ENCODE results near the gene UBE3D. TPM values are rescaled to one million over a fixed set of nuclear protein-coding genes. Genes with fewer than 3 reads are reported as not detected.

UBE3D gene
- total RNA-seq, 2 experiments from 2014 or later = 4.1 to 4.2 TPM

- intact Hi-C loops (cut with DNase I, micrococcal nuclease) = loop anchor here in 1 of 2 experiments (1.0 to 5.0 kb wide), 2 partner anchors 785 to 803 kb away; no protein-coding TSS in a partner anchor
Observed at GRCh38 chr6:83055366-83055964, 10.2 kb downstream of the UBE3D start.

GRCh38 chr6:83053678-83054077, 12.0 kb downstream of the UBE3D start:
- Mint-ChIP-seq H3K36me3 (ENCODE audit: low read depth) (peaks cover 64% of the 10 kb centered on the region), H3K27ac (no peak overlapping the region), H3K4me3 (no peak overlapping the region), H3K27me3 (no peaks in the 10 kb centered on the region), H3K9me3 (no peaks in the 10 kb centered on the region), H3K4me1 (ENCODE audit: low read depth) (peaks cover 6% of the 10 kb centered on the region)
- DNase-seq (no peak), ATAC-seq (ENCODE audit: poor library complexity) (no peak)
- H3K4me1 ChIP-seq (ENCODE audit: insufficient read depth, low read length) = no peaks in the 10 kb centered on the region
- TF ChIP-seq CTCF (IDR thresholded peaks at IDR 0.05) = no peak
- no peaks in the 10 kb centered on the region for H3K27me3 ChIP-seq (ENCODE audit: control insufficient read depth in 1 of 2, insufficient read depth in 2 of 2, low read length in 2 of 2)
- no peak overlapping the region for H3K27ac ChIP-seq (ENCODE audit: low read depth in 1 of 2, low read length in 2 of 2)
- POLR2A ChIA-PET = interaction anchor here (2.4 kb wide), 1 partner anchor 12 kb away, joined by 8 read pairs; the partner anchor contains the start of gene UBE3D
- no peaks in the 10 kb centered on the region for H3K9me3 ChIP-seq (ENCODE audit: control insufficient read depth in 1 of 2, insufficient read depth in 1 of 2, low read length in 2 of 2)
- CTCF ChIA-PET = interaction anchor here (1.5 to 2.9 kb wide), 3 partner anchors 11 to 55 kb away, joined by 3 to 12 read pairs (median 12); partner anchors contain the start of genes DOP1A and UBE3D
- H3K36me3 ChIP-seq (ENCODE audit: insufficient read depth, low read length) = peaks cover 19% of the 10 kb centered on the region
- H3K4me3 ChIP-seq (ENCODE audit: low read length) = no peak overlapping the region
- intact Hi-C loops (cut with DNase I, micrococcal nuclease) = no loop called here

More at GRCh38 chr6:83055366-83055964, 10.2 kb downstream of the UBE3D start:
- Mint-ChIP-seq H3K27me3 (no peaks in the 10 kb centered on the region), H3K9me3 (no peaks in the 10 kb centered on the region), H3K27ac (no peak overlapping the region), H3K4me1 (ENCODE audit: low read depth) (peaks cover 6% of the 10 kb centered on the region), H3K4me3 (no peak overlapping the region), H3K36me3 (ENCODE audit: low read depth) (peaks cover 64% of the 10 kb centered on the region)
- Histone ChIP-seq H3K27me3 (ENCODE audit: control insufficient read depth in 1 of 2, insufficient read depth in 2 of 2, low read length in 2 of 2) (no peaks in the 10 kb centered on the region), H3K36me3 (ENCODE audit: insufficient read depth, low read length) (peaks cover 15% of the 10 kb centered on the region), H3K4me3 (ENCODE audit: low read length) (no peak overlapping the region), H3K27ac (ENCODE audit: low read depth in 1 of 2, low read length in 2 of 2) (no peak overlapping the region), H3K9me3 (ENCODE audit: control insufficient read depth in 1 of 2, insufficient read depth in 1 of 2, low read length in 2 of 2) (no peaks in the 10 kb centered on the region), H3K4me1 (ENCODE audit: insufficient read depth, low read length) (no peaks in the 10 kb centered on the region)
- CTCF ChIA-PET = interaction anchor here (1.4 to 2.9 kb wide), 3 partner anchors 9 to 784 kb away, joined by 3 to 12 read pairs (median 12); partner anchors contain the start of genes DOP1A and UBE3D
- ATAC-seq (ENCODE audit: poor library complexity) = peak; percentile 79
- peak; percentile 77 for TF ChIP-seq CTCF (IDR thresholded peaks at IDR 0.05)
- peak in 13 of 14 experiments; percentile 5 to 62 (median 16) for DNase-seq
- POLR2A ChIA-PET = interaction anchor here (2.4 kb wide), 1 partner anchor 10 kb away, joined by 8 read pairs; the partner anchor contains the start of gene UBE3D

- no peaks in the 10 kb centered on the region for H3K9me3 ChIP-seq (ENCODE audit: control insufficient read depth in 1 of 2, insufficient read depth in 1 of 2, low read length in 2 of 2)
- H3K4me3 Mint-ChIP-seq = no peak overlapping the region
- H3K9me3 Mint-ChIP-seq = no peaks in the 10 kb centered on the region
- H3K4me3 ChIP-seq (ENCODE audit: low read length) = no peak overlapping the region
- intact Hi-C loops (cut with DNase I, micrococcal nuclease) = no loop called here
- ChIA-PET POLR2A (interaction anchor here (0.7 kb wide), 1 partner anchor 373 kb away, joined by 3 read pairs; no protein-coding TSS in a partner anchor), CTCF (interaction anchor here (0.5 kb wide), 1 partner anchor 15 kb away, joined by 3 read pairs; no protein-coding TSS in a partner anchor)
- TF ChIP-seq CTCF (IDR thresholded peaks at IDR 0.05) = no peak
- no peaks in the 10 kb centered on the region for H3K27me3 Mint-ChIP-seq
- DNase-seq (no peak), ATAC-seq (ENCODE audit: poor library complexity) (no peak)
- H3K36me3 Mint-ChIP-seq (ENCODE audit: low read depth) = peaks cover 52% of the 10 kb centered on the region
- H3K27ac Mint-ChIP-seq = no peak overlapping the region
- H3K4me1 ChIP-seq (ENCODE audit: insufficient read depth, low read length) = no peaks in the 10 kb centered on the region
- H3K27me3 ChIP-seq (ENCODE audit: control insufficient read depth in 1 of 2, insufficient read depth in 2 of 2, low read length in 2 of 2) = no peaks in the 10 kb centered on the region
- peaks cover 6% of the 10 kb centered on the region for H3K4me1 Mint-ChIP-seq (ENCODE audit: low read depth)
- peaks cover 11% of the 10 kb centered on the region for H3K36me3 ChIP-seq (ENCODE audit: insufficient read depth, low read length)
- H3K27ac ChIP-seq (ENCODE audit: low read depth in 1 of 2, low read length in 2 of 2) = no peak overlapping the region
Observed at GRCh38 chr6:83051377-83052172, 14.1 kb downstream of the UBE3D start.

Measured in CD4-positive, alpha-beta T cell (primary cell).